HAP-1 (cell line): ENCODE measurements around the gene TCERG1L.

Experiments
- DNase-seq, 2 experiments: peaks; one replicate each; pipeline ENCODE4 v3.0.0-alpha.2; 2016 to 2020; ENCODE audit warnings: low spot score in 2 of 2
- H3K27me3 ChIP-seq: fragments of 250-450 bp; sonication (Bioruptor Pico); 2 replicates; pipeline ENCODE4 v1.5.1; 2020; ENCODE audit warnings: low read depth, mild to moderate bottlenecking, moderate library complexity
- H3K36me3 ChIP-seq: fragments of 250-450 bp; sonication (Bioruptor Pico); replicated peaks from 2 replicates; pipeline ENCODE4 v1.5.1; 2020; ENCODE audit warnings: mild to moderate bottlenecking
- H3K4me1 ChIP-seq: fragments of 250-450 bp; sonication (Bioruptor Pico); 2 replicates; pipeline ENCODE4 v1.5.1; 2020; ENCODE audit warnings: mild to moderate bottlenecking
- H3K4me3 ChIP-seq: fragments of 250-450 bp; sonication (Bioruptor Pico); 2 replicates; pipeline ENCODE4 v1.5.1; 2020; ENCODE audit warnings: mild to moderate bottlenecking, moderate library complexity
- H3K9me3 ChIP-seq: fragments of 250-450 bp; sonication (Bioruptor Pico); 2 replicates; pipeline ENCODE4 v1.5.1; 2020; ENCODE audit warnings: mild to moderate bottlenecking, moderate library complexity
- in situ Hi-C: fragments of 300-500 bp; cut with MboI; formaldehyde crosslinking; loops from 3 replicates; pipeline ENCODE4 v1.14.3; 2020; ENCODE audit warnings: low sequenced_read_pairs, inconsistent platforms, mixed read lengths

TCERG1L gene

GRCh38 chr10:131134651-131135050 is 176.9 kb downstream of the TCERG1L start:
- in situ Hi-C loops: no loop called here
- Histone ChIP-seq H3K9me3 (no peaks in the 10 kb centered on the region), H3K4me3 (no peak overlapping the region), H3K27me3 (no peaks in the 10 kb centered on the region), H3K36me3 (no peaks in the 10 kb centered on the region), H3K4me1 (no peaks in the 10 kb centered on the region)
- no peak for DNase-seq

DNA sequence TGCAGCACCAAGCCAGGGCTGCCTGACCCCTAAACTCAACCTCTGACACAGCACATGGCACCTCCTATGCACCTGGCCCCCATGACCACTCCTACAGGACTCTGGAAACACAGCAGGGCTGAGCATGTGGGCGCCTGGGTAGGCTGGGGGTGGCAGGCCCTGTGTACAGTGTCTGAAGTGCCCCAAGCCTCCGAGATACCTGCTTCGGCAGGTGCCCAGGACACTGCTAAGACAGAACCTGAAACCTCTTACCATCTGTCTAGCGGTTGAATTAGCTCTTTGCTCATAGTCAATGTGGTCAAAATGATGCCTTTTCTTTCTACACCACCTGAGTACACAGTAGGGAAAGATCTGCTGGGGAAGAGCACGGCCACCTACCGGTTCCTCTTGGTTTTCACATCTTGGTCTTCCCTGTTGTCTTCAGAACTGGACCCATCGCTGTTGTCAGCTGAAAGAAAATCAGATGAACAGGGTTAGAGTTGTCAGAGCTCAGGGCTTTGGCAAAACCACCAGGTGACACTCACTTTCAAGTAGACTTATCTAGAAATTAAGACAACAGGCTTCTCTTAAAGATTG is 177.4 kb downstream of the TCERG1L start:
- Histone ChIP-seq H3K4me1 (no peaks in the 10 kb centered on the region), H3K27me3 (no peaks in the 10 kb centered on the region), H3K36me3 (no peaks in the 10 kb centered on the region), H3K4me3 (no peak overlapping the region), H3K9me3 (no peaks in the 10 kb centered on the region)
- in situ Hi-C loops: no loop called here
- no peak for DNase-seq

GRCh38 chr10:131132681-131133080 is 178.8 kb downstream of the TCERG1L start:
- DNase-seq: no peak
- in situ Hi-C loops: no loop called here
- Histone ChIP-seq H3K9me3 (no peaks in the 10 kb centered on the region; the same call in 1 of the 2 replicates), H3K27me3 (no peaks in the 10 kb centered on the region), H3K4me3 (no peak overlapping the region), H3K36me3 (no peaks in the 10 kb centered on the region), H3K4me1 (no peaks in the 10 kb centered on the region)

GRCh38 chr10:131131726-131132591 is 179.6 kb downstream of the TCERG1L start:
- H3K4me3 ChIP-seq: no peak overlapping the region
- H3K27me3 ChIP-seq: no peaks in the 10 kb centered on the region
- no peaks in the 10 kb centered on the region for H3K36me3 ChIP-seq
- DNase-seq: no peak
- no peaks in the 10 kb centered on the region; the same call in 1 of the 2 replicates for H3K9me3 ChIP-seq
- in situ Hi-C loops: no loop called here
- H3K4me1 ChIP-seq: no peaks in the 10 kb centered on the region

DNA sequence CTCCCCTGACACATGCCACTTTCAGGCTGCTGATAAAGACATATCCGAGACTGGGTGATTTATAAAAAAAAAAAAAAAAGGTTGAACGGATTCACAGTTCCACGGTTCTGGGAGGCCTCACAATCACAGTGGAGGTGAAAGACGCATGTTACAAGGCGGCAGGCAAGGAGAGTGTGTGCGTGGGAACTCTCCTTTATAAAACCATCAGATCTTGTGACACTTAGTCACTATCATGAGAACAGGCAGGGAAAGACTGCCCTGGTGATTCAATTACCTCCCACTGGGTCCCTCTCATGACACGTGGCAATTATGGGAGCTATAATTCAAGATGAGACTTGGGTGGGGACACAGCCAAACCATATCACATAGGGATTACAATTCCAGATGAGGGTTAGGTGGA is 181.5 kb downstream of the TCERG1L start:
- Histone ChIP-seq H3K36me3 (no peaks in the 10 kb centered on the region), H3K27me3 (no peaks in the 10 kb centered on the region), H3K9me3 (no peaks in the 10 kb centered on the region; the same call in 1 of the 2 replicates), H3K4me3 (no peak overlapping the region), H3K4me1 (no peaks in the 10 kb centered on the region)
- DNase-seq: no peak
- in situ Hi-C loops: no loop called here

DNA sequence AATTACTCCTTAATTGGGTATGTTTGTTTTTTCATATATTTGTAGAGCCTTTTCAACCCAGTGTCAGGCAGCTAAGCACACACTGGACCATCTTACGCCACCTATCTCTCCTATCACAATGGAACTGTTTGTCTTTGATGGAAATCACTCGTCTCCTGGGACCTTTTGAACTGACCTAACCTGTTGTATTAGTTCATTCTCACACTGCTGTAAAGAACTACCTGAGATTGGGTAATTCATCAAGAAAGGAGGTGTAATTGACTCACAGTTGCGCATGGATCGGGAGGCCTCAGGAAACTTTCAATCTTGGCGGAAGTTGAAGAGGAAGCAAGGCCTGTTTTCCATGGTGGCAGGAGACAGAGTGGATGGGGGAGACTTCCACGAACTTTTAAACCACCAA is 182.0 kb downstream of the TCERG1L start:
- no peak overlapping the region for H3K4me3 ChIP-seq
- no peaks in the 10 kb centered on the region for H3K4me1 ChIP-seq
- no peaks in the 10 kb centered on the region; the same call in 1 of the 2 replicates for H3K9me3 ChIP-seq
- H3K36me3 ChIP-seq: no peaks in the 10 kb centered on the region
- in situ Hi-C loops: no loop called here
- DNase-seq: no peak
- no peaks in the 10 kb centered on the region for H3K27me3 ChIP-seq

DNA sequence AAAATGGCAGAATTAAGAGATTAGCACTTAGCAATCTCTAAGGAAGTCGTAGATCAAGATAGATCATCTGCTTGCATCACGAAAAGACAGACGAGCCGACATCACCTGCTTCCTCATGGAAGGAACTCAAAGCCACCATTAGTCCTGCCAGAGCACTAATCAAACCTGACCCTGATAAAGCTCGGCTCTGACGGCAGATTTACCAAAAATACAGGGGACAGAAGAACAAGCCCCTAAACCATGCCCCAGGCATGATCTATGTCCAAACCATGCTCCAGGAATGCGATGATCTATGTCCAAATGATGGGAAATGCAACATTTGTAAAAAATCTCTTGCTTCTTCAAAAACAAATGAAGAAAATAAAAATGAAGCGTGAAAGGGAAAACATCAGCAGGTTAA is 182.8 kb downstream of the TCERG1L start:
- no peaks in the 10 kb centered on the region; the same call in 1 of the 2 replicates for H3K9me3 ChIP-seq
- no peaks in the 10 kb centered on the region for H3K27me3 ChIP-seq
- in situ Hi-C loops: no loop called here
- H3K4me1 ChIP-seq: no peaks in the 10 kb centered on the region
- no peak for DNase-seq
- H3K36me3 ChIP-seq: no peaks in the 10 kb centered on the region
- H3K4me3 ChIP-seq: no peak overlapping the region

GRCh38 chr10:131127610-131128009 is 183.9 kb downstream of the TCERG1L start:
- no peaks in the 10 kb centered on the region for H3K27me3 ChIP-seq

DNA sequence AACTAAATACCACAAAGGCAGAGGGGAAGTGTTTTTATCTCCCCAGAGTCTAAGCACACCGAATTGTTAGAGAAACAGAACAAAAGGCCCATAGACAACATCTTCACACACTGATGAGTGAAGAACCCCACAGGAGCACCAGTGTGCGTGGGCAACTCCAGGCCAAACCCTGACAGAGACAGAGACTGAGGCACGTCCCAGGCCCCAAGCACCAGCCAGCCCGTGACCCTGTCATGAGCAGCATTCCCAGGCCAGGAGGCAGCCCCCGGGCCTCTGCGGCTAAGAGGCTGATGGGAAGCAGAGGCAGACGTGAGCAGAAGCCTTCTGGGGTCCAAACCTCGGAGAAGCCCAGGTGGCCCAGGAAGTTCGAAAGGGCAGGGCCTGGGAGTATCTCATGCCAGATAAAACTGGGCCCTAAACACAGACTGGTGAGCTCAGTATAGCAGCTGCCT is 184.4 kb downstream of the TCERG1L start:
- Histone ChIP-seq H3K9me3 (no peaks in the 10 kb centered on the region; the same call in 1 of the 2 replicates), H3K4me3 (no peak overlapping the region), H3K27me3 (no peaks in the 10 kb centered on the region), H3K4me1 (no peaks in the 10 kb centered on the region), H3K36me3 (no peaks in the 10 kb centered on the region)
- DNase-seq: no peak
- in situ Hi-C loops: no loop called here

More at GRCh38 chr10:131127610-131128009, 183.9 kb downstream of the TCERG1L start:
- Histone ChIP-seq H3K36me3 (no peaks in the 10 kb centered on the region), H3K9me3 (no peaks in the 10 kb centered on the region; the same call in 1 of the 2 replicates), H3K4me1 (no peaks in the 10 kb centered on the region), H3K4me3 (no peak overlapping the region)
- DNase-seq: no peak
- in situ Hi-C loops: no loop called here

DNA sequence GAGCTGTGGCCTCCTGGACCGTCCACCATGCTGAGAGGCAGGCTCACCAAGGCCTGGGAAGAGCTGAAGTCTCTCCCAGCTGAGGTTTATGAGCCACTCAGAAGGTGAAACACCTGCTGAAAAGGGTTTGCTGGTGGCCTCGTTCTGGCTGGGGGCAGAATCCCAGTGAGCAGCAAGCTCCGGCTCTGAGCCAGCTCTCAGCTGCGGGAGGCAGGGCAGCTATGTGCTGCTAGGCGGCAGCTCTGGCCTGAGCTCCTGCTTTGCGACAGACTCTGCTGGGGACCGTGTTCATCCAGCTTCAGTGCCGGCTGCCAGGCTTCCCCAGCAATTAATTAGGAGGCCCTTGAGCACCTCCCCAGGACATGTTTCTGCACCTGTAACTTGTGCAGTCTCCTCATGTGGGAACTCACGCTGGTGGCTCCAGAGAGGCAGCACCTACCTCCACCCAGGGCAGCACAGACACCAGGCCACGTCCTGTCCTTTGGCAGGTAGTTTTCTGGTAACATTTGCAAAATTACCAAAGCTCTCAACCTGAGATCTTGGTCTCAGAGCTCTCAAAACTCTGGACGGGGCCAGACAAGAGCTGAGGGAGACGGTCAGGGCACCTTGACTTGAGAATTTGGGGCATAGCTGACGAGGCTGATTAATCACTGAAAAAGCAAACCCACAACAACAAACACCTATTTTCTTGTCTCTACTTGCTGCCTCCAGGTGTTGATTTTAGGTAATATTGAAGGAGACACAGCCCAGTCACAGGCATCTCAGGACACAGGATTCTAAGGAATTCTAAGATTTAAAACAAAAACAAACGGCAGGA is 185.0 kb downstream of the TCERG1L start:
- Histone ChIP-seq H3K4me3 (no peak overlapping the region), H3K9me3 (no peaks in the 10 kb centered on the region; the same call in 1 of the 2 replicates), H3K36me3 (no peaks in the 10 kb centered on the region), H3K4me1 (no peaks in the 10 kb centered on the region), H3K27me3 (no peaks in the 10 kb centered on the region)
- DNase-seq: no peak
- in situ Hi-C loops: no loop called here

- DNase-seq: no peak
- Histone ChIP-seq H3K9me3 (no peaks in the 10 kb centered on the region; the same call in 1 of the 2 replicates), H3K4me3 (no peak overlapping the region), H3K27me3 (no peaks in the 10 kb centered on the region), H3K36me3 (no peaks in the 10 kb centered on the region), H3K4me1 (no peaks in the 10 kb centered on the region)
- in situ Hi-C loops: no loop called here
Measured at GRCh38 chr10:131125511-131126225, 185.9 kb downstream of the TCERG1L start.

GRCh38 chr10:131124945-131125344 is 186.6 kb downstream of the TCERG1L start:
- no peaks in the 10 kb centered on the region for H3K36me3 ChIP-seq
- H3K9me3 ChIP-seq: no peaks in the 10 kb centered on the region; the same call in 1 of the 2 replicates
- in situ Hi-C loops: no loop called here
- no peaks in the 10 kb centered on the region for H3K27me3 ChIP-seq
- no peak overlapping the region for H3K4me3 ChIP-seq
- DNase-seq: no peak
- no peaks in the 10 kb centered on the region for H3K4me1 ChIP-seq

DNA sequence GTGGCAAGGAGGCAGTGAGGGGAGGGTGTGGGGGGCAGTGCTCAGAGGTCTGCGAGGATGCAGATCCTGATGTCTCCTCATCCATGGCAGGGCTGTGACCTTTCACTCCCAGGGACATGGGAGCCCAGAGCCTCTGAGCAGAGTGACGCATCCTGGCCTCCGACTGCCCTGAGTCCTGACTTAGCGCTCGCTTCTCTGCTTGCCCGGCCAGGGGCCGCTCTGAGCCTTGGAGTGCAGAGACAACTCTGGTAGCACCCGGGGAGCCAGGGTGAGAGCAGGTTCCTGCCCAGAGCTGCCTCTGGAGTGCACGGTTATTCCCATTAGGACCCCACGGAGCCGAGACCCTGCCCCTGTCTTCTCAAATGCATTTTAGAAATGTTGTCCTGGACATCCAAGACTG is 188.0 kb downstream of the TCERG1L start:
- no peaks in the 10 kb centered on the region for H3K27me3 ChIP-seq
- DNase-seq: no peak
- H3K4me1 ChIP-seq: no peaks in the 10 kb centered on the region
- no peaks in the 10 kb centered on the region; the same call in 1 of the 2 replicates for H3K9me3 ChIP-seq
- H3K4me3 ChIP-seq: no peak overlapping the region
- in situ Hi-C loops: no loop called here
- no peaks in the 10 kb centered on the region for H3K36me3 ChIP-seq
